Activated CD4-positive, alpha-beta T cell treated with anti-CD3 and anti-CD28 coated beads, Interleukin-2, Interleukin-6, amounts not matched to agents 100 ng/mL and 50 ng/mL, durations not matched to agents 16 hours and 8 hours (primary cell): ENCODE results near the gene PDE7B.
A peak's percentile ranks its signal among the peaks of the same experiment; 100 is the strongest.
"Not testable (repeated sequence)": the region's sequence is repeated elsewhere in the genome, so short reads cannot be mapped to it uniquely, and the experiment has no call there.

Experiments used
- DNase-seq: peaks from one replicate; pipeline ENCODE4 v3.0.0-alpha.2; 2020

Gene PDE7B

GRCh38 chr6:136079701-136080565, 228.4 kb downstream of the PDE7B start:
- DNase-seq, result no peak

- no peak for DNase-seq
Observed at GRCh38 chr6:136083540-136083939, 232.0 kb downstream of the PDE7B start.

GRCh38 chr6:136084403-136084802, 232.9 kb downstream of the PDE7B start:
- DNase-seq, result no peak

GRCh38 chr6:136085370-136086115, 234.0 kb downstream of the PDE7B start:
- DNase-seq, result no peak

- no peak for DNase-seq
Observed at GRCh38 chr6:136086686-136087085, 235.2 kb downstream of the PDE7B start.

- DNase-seq, result no peak
Observed at GRCh38 chr6:136087986-136088385, 236.5 kb downstream of the PDE7B start.

GRCh38 chr6:136088693-136089092, 237.2 kb downstream of the PDE7B start:
- no peak for DNase-seq

DNA sequence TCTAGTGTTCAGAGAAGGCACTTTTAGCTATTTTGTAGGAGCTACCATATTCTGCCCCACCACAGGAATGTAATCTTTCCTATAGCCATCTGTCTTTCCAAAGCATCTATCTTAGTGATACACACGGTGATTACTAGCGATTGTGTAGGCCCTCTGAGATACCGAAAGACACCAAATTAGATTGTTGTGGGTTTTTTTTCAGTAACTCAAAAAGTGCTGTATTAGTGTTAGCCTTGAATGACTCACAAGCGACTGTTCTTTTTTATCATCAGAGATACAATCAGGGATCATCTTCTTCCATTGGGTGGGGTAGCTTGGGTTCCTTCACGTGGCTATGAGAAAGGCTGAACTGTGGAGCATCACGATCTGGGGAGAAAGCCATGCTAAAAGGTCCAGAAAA, 238.4 kb downstream of the PDE7B start:
- peak; percentile 1 for DNase-seq

- DNase-seq, result no peak
Observed at GRCh38 chr6:136090929-136091328, 239.4 kb downstream of the PDE7B start.

- DNase-seq, result no peak
Observed at GRCh38 chr6:136092897-136093296, 241.4 kb downstream of the PDE7B start.

GRCh38 chr6:136093835-136094234, 242.3 kb downstream of the PDE7B start:
- DNase-seq, result no peak

GRCh38 chr6:136094812-136095211, 243.3 kb downstream of the PDE7B start:
- DNase-seq, result no peak

DNA sequence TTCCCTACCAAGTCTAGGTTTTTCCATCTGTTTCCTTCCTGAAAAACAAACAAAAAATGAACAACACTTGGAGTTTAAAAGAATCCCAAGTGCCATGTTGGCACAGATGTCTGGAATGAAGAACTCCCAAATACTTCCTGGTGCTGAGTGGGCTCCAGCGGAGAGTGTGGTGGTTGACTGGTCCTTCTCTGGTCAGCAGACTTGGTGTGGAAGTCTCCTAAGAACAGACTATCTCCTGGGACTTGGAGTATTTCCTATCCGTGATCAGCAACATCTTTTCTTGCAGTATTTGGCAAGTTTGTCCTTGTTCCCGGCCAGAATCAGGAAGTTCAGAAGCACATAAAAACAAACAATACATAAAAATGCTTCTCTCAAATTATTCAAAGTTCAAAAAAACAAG, 244.5 kb downstream of the PDE7B start:
- DNase-seq, result no peak

GRCh38 chr6:136102991-136103688, 251.6 kb downstream of the PDE7B start:
- DNase-seq, result no peak

DNA sequence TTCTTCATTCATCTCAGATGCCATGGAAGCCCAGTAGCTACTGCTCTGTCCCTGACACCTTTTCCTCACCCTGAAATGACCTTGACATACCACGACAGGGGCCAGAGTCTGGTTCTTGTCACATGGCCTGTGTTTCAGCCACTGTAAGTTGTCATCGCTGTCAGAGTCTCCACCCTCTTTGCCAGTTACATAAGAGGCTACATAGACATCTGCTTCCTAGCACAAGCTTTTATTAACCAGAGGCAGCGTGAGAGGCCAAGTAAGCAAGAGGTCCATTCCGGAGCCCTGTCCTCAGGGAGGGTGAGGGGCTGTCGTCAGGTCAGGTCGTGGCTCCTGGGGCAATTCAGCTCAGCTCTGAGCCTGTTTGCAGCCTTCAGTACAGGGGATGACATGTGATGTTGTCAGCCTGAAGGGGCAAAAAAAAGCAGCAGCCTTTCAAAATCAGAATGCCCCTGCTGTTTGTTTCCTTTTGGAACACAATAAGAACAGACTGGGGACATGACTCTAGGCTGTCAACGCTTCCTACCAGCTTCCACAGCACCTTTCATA, 252.3 kb downstream of the PDE7B start:
- DNase-seq, result no peak

GRCh38 chr6:136104556-136104955, 253.1 kb downstream of the PDE7B start:
- no peak for DNase-seq

- DNase-seq, result not testable (repeated sequence)
Observed at GRCh38 chr6:136105797-136106196, 254.3 kb downstream of the PDE7B start.

- no peak for DNase-seq
Observed at GRCh38 chr6:136108361-136108945, 257.0 kb downstream of the PDE7B start.

DNA sequence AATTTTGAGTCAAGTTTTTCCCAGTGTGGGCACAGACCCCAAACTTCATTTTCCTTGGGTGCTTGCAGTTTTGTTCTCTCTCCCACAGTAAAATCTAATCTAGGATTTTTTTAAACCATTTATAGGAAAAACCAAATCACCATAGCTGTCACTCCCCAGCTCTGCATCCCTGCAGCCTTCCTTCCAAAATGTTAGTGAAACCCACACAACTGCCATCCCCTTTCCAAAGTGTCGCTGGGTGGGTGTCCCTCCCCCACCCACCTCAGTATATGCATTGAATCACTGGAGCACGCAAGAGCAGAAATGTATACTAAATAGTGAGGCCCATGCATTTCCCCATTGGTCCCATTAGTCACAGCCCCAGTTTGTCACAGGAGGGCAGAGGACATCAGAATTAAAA, 260.3 kb downstream of the PDE7B start:
- no peak for DNase-seq

- DNase-seq, result no peak
Observed at GRCh38 chr6:136112262-136112661, 260.8 kb downstream of the PDE7B start.

DNA sequence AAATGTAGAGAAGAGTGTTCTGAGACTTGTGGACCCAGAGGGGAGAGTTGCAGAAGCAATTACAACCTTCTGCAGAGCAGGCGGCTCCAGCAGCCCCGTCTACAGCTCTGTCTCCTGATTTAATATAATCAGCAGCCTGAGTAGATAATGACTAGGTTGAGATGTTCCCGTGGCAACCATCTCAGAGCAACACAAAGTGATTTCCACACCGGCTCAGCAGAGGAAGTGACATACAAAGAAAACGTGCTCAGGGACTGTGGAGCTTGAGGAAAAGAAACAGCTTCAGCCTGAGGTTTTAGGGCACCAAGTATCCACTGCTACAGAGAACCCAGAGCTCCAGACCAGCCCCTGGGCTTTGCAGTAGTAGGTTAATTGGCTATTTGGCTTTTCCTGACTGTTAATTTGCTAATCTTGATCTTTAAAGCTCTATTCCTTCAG, 262.3 kb downstream of the PDE7B start:
- DNase-seq, result no peak

GRCh38 chr6:136114661-136115060, 263.2 kb downstream of the PDE7B start:
- DNase-seq, result no peak

DNA sequence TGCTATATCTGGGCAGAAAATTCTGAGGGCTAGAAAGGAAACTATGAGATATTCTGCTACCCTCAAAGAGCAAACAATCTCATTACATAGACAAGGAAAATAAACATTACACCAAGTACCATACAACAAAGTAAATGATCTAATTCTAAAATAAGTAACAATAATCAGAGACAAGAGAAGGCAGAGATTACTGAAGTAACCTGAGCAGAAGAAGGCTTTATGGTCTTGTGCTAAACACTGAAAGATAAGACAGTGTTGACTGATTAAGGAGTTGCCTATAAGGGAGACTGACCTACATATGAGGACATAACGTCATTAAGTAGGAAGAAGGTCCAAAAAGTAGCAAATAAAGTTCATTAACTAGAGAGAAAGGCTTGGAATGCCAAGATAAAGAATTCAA, 264.4 kb downstream of the PDE7B start:
- no peak for DNase-seq
